ENCODE measurements around the gene EZR. TPM values are rescaled to one million over a fixed set of nuclear protein-coding genes. Genes with fewer than 3 reads are reported as not detected.
A peak's percentile ranks its signal among the peaks of the same experiment; 100 is the strongest.

EZR gene
- total and polyA plus RNA-seq, 9 of the 15 experiments (the other 6 are each of a cell fraction or from before 2014, with no cell fraction given), result 36.5 to 162 (median 104) TPM

- TF ChIP-seq BCLAF1 (IDR thresholded peaks at IDR 0.05; ENCODE audit: borderline replicate concordance in 1 of 2, control insufficient read depth in 1 of 2, low read depth in 2 of 2, low read length in 1 of 2) (no peak), SOX6 (IDR thresholded peaks at IDR 0.05) (peak; percentile 70; the same call in 1 of the 2 replicates), RERE (CRISPR knock-in tag; IDR thresholded peaks at IDR 0.05; ENCODE audit: borderline replicate concordance) (no peak), PHF21A (IDR thresholded peaks at IDR 0.05; ENCODE audit: borderline replicate concordance, low read depth) (no peak), JUNB (CRISPR knock-in tag; conservative IDR thresholded peaks at IDR 0.05) (no peak), FOS (IDR thresholded peaks at IDR 0.05; ENCODE audit: extremely low read depth, insufficient read length) (peak; percentile 38), PYGO2 (tag; IDR thresholded peaks at IDR 0.05) (no peak), HNRNPLL (IDR thresholded peaks at IDR 0.05; ENCODE audit: low read depth, low read length, poor library complexity, severe bottlenecking) (no peak), ETV6 (IDR thresholded peaks at IDR 0.05; ENCODE audit: borderline replicate concordance in 1 of 2, low read depth in 2 of 2, low read length in 1 of 2) (0 out of 4 replicates have a peak, but pooled peaks of 1 of the 2 experiments have one; percentile 33), ETV6 (CRISPR knock-in tag; IDR thresholded peaks at IDR 0.05; ENCODE audit: borderline replicate concordance) (no peak), EHMT2 (IDR thresholded peaks at IDR 0.05) (peak; percentile 72), RNF219 (CRISPR knock-in tag; IDR thresholded peaks at IDR 0.05) (no peak)
- TF ChIP-seq, protein P1, sequence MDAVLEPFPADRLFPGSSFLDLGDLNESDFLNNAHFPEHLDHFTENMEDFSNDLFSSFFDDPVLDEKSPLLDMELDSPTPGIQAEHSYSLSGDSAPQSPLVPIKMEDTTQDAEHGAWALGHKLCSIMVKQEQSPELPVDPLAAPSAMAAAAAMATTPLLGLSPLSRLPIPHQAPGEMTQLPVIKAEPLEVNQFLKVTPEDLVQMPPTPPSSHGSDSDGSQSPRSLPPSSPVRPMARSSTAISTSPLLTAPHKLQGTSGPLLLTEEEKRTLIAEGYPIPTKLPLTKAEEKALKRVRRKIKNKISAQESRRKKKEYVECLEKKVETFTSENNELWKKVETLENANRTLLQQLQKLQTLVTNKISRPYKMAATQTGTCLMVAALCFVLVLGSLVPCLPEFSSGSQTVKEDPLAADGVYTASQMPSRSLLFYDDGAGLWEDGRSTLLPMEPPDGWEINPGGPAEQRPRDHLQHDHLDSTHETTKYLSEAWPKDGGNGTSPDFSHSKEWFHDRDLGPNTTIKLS (IDR thresholded peaks at IDR 0.05; ENCODE audit: borderline replicate concordance, low read depth), result no peak
Measured at GRCh38 chr6:158849899-158850806, 31.0 kb upstream of the EZR start (continued).
